Left ventricle myocardium inferior (tissue), 1 donor: ENCODE results near the gene BET1. TPM values are rescaled to one million over a fixed set of nuclear protein-coding genes. Genes with fewer than 3 reads are reported as not detected.

Source experiments
- DNase-seq: peaks from one replicate; pipeline ENCODE4 v3.0.0-alpha.2; 2020
- H3K27ac ChIP-seq: fragments of 200-600 bp; replicated peaks from 2 replicates; pipeline ENCODE4 v1.8.0; 2021
- H3K27me3 ChIP-seq: fragments of 200-600 bp; 2 replicates; pipeline ENCODE4 v1.8.0; 2021; ENCODE audit warnings: low read depth
- H3K36me3 ChIP-seq: fragments of 200-600 bp; 2 replicates; pipeline ENCODE4 v1.8.0; 2021
- H3K4me1 ChIP-seq: fragments of 200-600 bp; 2 replicates; pipeline ENCODE4 v1.8.0; 2021
- H3K4me3 ChIP-seq: fragments of 200-600 bp; 2 replicates; pipeline ENCODE4 v1.8.0; 2021; ENCODE audit warnings: mild to moderate bottlenecking, moderate library complexity
- H3K9me3 ChIP-seq: fragments of 200-600 bp; replicated peaks from 2 replicates; pipeline ENCODE4 v1.8.0; 2021
- CTCF ChIP-seq: fragments of 200-600 bp; IDR thresholded peaks from 2 replicates; pipeline ENCODE4 v1.8.0; 2021; ENCODE audit warnings: antibody characterized with exemption, mild to moderate bottlenecking, borderline replicate concordance
- intact Hi-C: fragments of 100-400 bp; cut with micrococcal nuclease; formaldehyde crosslinking; loops from one replicate; pipeline ENCODE4 v1.11.0; 2022
- total RNA-seq: library from RNA; stranded (reverse); fragmentation: NEBNext Ultra II Directional; extraction: Animal tissue kit (Norgen Biotek cat#: 25700); gene quantifications from one replicate; pipeline ENCODE4 v1.2.1, GENCODE V29; 2021
- donor health status: DM: no; HTN: yes; CAD: no; lungs with severe emphysema.

Gene BET1
- total RNA-seq, 1 donor from 2014 or later: 14.5 TPM

DNA sequence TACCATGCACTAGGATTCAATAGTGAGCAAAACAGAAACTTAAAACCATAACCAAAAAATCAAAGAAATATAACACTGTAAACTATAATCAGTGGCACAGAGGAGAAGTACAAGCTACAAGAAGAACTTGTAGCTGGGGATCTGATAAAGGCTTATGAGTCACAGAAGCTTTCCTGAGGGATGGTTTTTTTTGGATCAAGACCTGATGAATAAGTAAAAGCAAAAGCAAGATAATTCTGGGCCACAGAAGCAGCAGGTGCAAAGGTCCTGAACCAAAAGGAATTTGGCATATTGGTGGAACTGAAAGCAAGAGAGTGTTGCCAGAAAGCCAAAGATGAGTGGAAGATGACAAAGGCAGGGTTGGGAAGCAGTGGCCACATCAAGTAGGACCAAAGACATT is 37.4 kb upstream of the BET1 start:
- Histone ChIP-seq H3K27ac (no peak overlapping the region), H3K27me3 (no peaks in the 10 kb centered on the region), H3K4me3 (no peak overlapping the region), H3K4me1 (no peaks in the 10 kb centered on the region), H3K36me3 (no peaks in the 10 kb centered on the region), H3K9me3 (no peaks in the 10 kb centered on the region)
- TF ChIP-seq CTCF: no peak
- DNase-seq: no peak
- intact Hi-C loops: no loop called here

DNA sequence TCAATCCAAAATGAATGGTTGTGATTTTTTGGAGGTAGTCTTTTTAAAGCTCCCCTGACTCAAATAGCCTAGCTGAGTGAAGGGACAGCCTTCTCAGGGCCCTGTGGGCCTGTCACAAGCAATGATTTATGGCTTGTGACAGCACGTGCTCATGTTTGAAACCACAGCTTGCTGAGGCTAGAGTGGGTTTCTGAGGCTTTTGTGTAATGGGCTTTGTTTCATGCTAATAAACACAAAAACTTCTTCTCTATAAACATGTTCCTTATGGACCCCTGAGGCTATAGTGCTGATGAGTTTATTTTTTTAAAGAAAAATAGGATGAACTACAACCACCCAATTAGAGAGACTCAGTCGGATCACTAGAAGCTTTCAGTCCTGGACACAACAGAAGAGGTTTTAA is 36.1 kb upstream of the BET1 start:
- no peaks in the 10 kb centered on the region for H3K27me3 ChIP-seq

GRCh38 chr7:94039368-94040035 is 35.3 kb upstream of the BET1 start:
- intact Hi-C loops: no loop called here
- DNase-seq: no peak
- Histone ChIP-seq H3K9me3 (no peaks in the 10 kb centered on the region), H3K27ac (no peak overlapping the region), H3K27me3 (no peaks in the 10 kb centered on the region), H3K4me1 (no peaks in the 10 kb centered on the region), H3K36me3 (no peaks in the 10 kb centered on the region), H3K4me3 (no peak overlapping the region)
- TF ChIP-seq CTCF: no peak

More for the DNA sequence above, 36.1 kb upstream of the BET1 start:
- no peak for DNase-seq
- TF ChIP-seq CTCF: no peak
- Histone ChIP-seq H3K4me3 (no peak overlapping the region), H3K4me1 (no peaks in the 10 kb centered on the region), H3K27ac (no peak overlapping the region), H3K36me3 (no peaks in the 10 kb centered on the region), H3K9me3 (no peaks in the 10 kb centered on the region)
- intact Hi-C loops: no loop called here

- Histone ChIP-seq H3K27me3 (no peaks in the 10 kb centered on the region), H3K9me3 (no peaks in the 10 kb centered on the region), H3K36me3 (no peaks in the 10 kb centered on the region), H3K4me1 (no peaks in the 10 kb centered on the region), H3K27ac (no peak overlapping the region), H3K4me3 (no peak overlapping the region)
- no peak for DNase-seq
- no peak for TF ChIP-seq CTCF
- intact Hi-C loops: no loop called here
Measured at GRCh38 chr7:94031865-94032264, 27.7 kb upstream of the BET1 start.

DNA sequence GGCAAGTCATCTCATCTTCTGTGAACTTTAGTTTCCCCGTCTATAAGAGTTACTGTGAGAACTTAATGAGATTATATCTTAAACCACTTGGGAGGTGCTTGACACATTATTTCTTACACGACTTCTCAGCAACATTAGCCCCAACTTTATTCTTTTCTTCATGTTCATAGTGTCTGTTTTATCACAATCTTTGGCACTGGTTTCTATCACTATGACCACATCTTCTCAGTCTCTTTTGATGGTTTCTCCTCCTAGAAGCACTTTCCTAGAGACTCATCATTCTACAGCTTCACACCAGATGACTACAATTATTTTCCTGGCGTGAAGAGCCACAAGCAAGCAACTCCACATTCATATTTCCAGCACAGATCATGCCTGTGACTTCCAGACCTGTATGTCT is 26.5 kb upstream of the BET1 start:
- Histone ChIP-seq H3K4me3 (no peak overlapping the region), H3K36me3 (no peaks in the 10 kb centered on the region), H3K4me1 (no peaks in the 10 kb centered on the region), H3K27me3 (no peaks in the 10 kb centered on the region), H3K27ac (no peak overlapping the region), H3K9me3 (no peaks in the 10 kb centered on the region)
- intact Hi-C loops: no loop called here
- no peak for DNase-seq
- no peak for TF ChIP-seq CTCF
